Esophagus muscularis mucosa (tissue), 4 donors: ENCODE measurements around the gene KDM5A. TPM values are rescaled to one million over a fixed set of nuclear protein-coding genes. Genes with fewer than 3 reads are reported as not detected.

Source experiments
- DNase-seq: peaks from one replicate; pipeline ENCODE4 v3.0.0-alpha.2; 2017; ENCODE audit errors: extremely low spot score
- H3K27ac ChIP-seq, 4 donors: fragments of 200-600 bp; sonication (generic); replicated peaks in 1 of 4; 1 replicate in 3 of 4; 2 replicates in 1 of 4; pipeline ENCODE4 v1.5.1; 2016 to 2019; ENCODE audit warnings: mild to moderate bottlenecking in 1 of 4
- H3K27me3 ChIP-seq, 4 donors: fragments of 200-600 bp; sonication (generic); one replicate each; pipeline versions ENCODE4 v1.5.1 to v1.6.0; 2016 to 2019
- H3K36me3 ChIP-seq, 4 donors: fragments of 200-600 bp; sonication (generic); one replicate each; pipeline ENCODE4 v1.5.1; 2016 to 2019
- H3K4me1 ChIP-seq, 4 donors: fragments of 200-600 bp; sonication (generic); one replicate each; pipeline ENCODE4 v1.5.1; 2016 to 2019
- H3K4me3 ChIP-seq, 4 donors: fragments of 200-600 bp; sonication (generic); 1 replicate in 2 of 4; 2 replicates in 2 of 4; pipeline ENCODE4 v1.5.1; 2016 to 2019; ENCODE audit warnings: mild to moderate bottlenecking in 4 of 4, moderate library complexity in 1 of 4
- H3K9me3 ChIP-seq, 4 donors: fragments of 200-600 bp; sonication (generic); 1 replicate in 3 of 4; 2 replicates in 1 of 4; pipeline ENCODE4 v1.5.1; 2016 to 2019
- CTCF ChIP-seq, 3 experiments: fragments of 200-600 bp in 2 of 3; fragments of 450-650 bp in 1 of 3; sonication (generic) in 2 of 3; IDR thresholded peaks; one replicate each; pipeline ENCODE4 v1.5.1; 2017 to 2019; ENCODE audit warnings: antibody characterized with exemption in 3 of 3, mild to moderate bottlenecking in 2 of 3, moderate library complexity in 1 of 3
- EP300 ChIP-seq: sonication (generic); formaldehyde crosslinking; IDR thresholded peaks from one replicate; pipeline ENCODE4 v1.6.1; 2017; ENCODE audit warnings: antibody characterized with exemption
- POLR2A ChIP-seq: fragments of 450-650 bp; IDR thresholded peaks from one replicate; pipeline ENCODE4 v1.6.1; 2017; ENCODE audit warnings: antibody characterized with exemption, moderate library complexity, mild to moderate bottlenecking, low read depth
- POLR2AphosphoS5 ChIP-seq, 2 donors: sonication (generic); formaldehyde crosslinking; IDR thresholded peaks; one replicate each; pipeline ENCODE4 v1.6.1; 2017; ENCODE audit warnings: antibody characterized with exemption in 2 of 2
- WGBS: methylation state at CpG from one replicate; pipeline ENCODE4 v1.1.5; 2018; 5-methylcytosine and 5-hydroxymethylcytosine counted together
- intact Hi-C: fragments of 100-400 bp; cut with DNase I; formaldehyde crosslinking; loops from one replicate; pipeline ENCODE4 v1.15.1; 2023
- total RNA-seq, 4 donors: library from RNA; depleted of rRNA; stranded (reverse); fragments of >200 nt; gene quantifications; one replicate each; pipeline versions ENCODE4 v1.1.0 to v1.2.1, GENCODE V29; 2016

The KDM5A gene
- total RNA-seq, 4 donors from 2014 or later = 33.6 to 46.1 (median 39.1) TPM

DNA sequence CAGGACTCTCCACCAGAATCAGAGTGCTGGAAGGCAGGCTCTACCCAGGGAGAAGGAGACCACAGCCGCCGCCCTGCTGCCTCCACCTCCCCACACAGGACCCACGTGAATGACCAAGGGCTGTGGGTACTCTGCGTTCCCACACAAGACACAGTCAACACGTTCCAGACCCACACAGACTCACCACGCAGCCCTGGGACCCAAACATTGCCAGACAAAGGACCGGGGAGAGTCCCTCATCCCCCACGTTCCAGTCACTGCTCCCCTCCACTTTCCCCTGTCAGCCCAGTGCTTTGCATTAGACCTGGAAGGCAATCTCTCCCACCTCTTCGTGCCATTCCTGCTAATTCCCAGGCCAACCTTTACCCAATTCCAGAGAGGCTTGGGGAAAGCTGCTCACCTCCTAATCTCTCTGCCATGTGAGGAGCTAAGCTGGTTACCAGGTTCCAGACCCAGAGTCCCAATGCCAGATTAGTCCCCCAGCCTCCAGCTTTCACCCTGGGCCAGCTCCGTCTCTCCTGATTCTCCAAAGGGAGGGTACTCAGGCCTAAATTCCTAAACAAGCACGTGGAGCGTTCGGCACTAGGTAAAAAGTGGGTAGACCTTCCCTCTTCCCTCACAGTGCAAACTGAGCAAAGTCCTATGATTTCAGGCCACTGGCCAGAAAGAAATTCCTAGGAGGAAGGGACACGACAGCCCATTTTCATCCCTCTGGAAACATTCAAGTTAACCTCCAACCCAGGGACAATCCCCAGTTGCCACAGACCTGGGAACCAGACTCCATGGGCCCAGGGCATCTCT is 131.4 kb downstream of the KDM5A start:
- intact Hi-C loops = no loop called here
- TF ChIP-seq CTCF (IDR thresholded peaks at IDR 0.05) (no peak), POLR2AphosphoS5 (IDR thresholded peaks at IDR 0.05) (no peak), EP300 (no peak), POLR2A (no peak)
- no peaks in the 10 kb centered on the region for H3K9me3 ChIP-seq
- H3K4me3 ChIP-seq = no peak overlapping the region
- peaks cover 0 to 68% (median 3%) of the 10 kb centered on the region in 4 donors for H3K27me3 ChIP-seq
- WGBS = 66% methylated on average over 14 of the region's 14 CpGs
- no peak overlapping the region for H3K27ac ChIP-seq
- H3K36me3 ChIP-seq = no peaks in the 10 kb centered on the region
- DNase-seq = peak; percentile 70
- H3K4me1 ChIP-seq = no peaks in the 10 kb centered on the region

GRCh38 chr12:256958-257357 is 132.2 kb downstream of the KDM5A start:
- Histone ChIP-seq H3K36me3 (no peaks in the 10 kb centered on the region), H3K27ac (no peak overlapping the region), H3K9me3 (no peaks in the 10 kb centered on the region), H3K4me3 (no peak overlapping the region), H3K27me3 (peaks cover 0 to 66% (median 3%) of the 10 kb centered on the region in 4 donors), H3K4me1 (no peaks in the 10 kb centered on the region)
- no peak for DNase-seq
- TF ChIP-seq POLR2A = no peak
- no peak for TF ChIP-seq POLR2AphosphoS5 (IDR thresholded peaks at IDR 0.05)
- no peak for TF ChIP-seq EP300
- no peak for TF ChIP-seq CTCF (IDR thresholded peaks at IDR 0.05)
- 45% methylated on average over 3 of the region's 3 CpGs for WGBS
- intact Hi-C loops = no loop called here

GRCh38 chr12:256225-256624 is 132.9 kb downstream of the KDM5A start:
- 93% methylated on average over 6 of the region's 6 CpGs for WGBS

GRCh38 chr12:254912-255311 is 134.2 kb downstream of the KDM5A start:
- no peaks in the 10 kb centered on the region for H3K9me3 ChIP-seq
- no peaks in the 10 kb centered on the region for H3K4me1 ChIP-seq
- DNase-seq = peak; percentile 68
- intact Hi-C loops = no loop called here
- H3K27ac ChIP-seq = no peak overlapping the region
- TF ChIP-seq POLR2A (no peak), CTCF (IDR thresholded peaks at IDR 0.05) (no peak), POLR2AphosphoS5 (IDR thresholded peaks at IDR 0.05) (no peak), EP300 (no peak)
- no peaks in the 10 kb centered on the region for H3K36me3 ChIP-seq
- H3K4me3 ChIP-seq = no peak overlapping the region
- 84% methylated on average over 9 of the region's 9 CpGs for WGBS
- peaks cover 0 to 50% (median 3%) of the 10 kb centered on the region in 4 donors for H3K27me3 ChIP-seq

More at GRCh38 chr12:256225-256624, 132.9 kb downstream of the KDM5A start:
- Histone ChIP-seq H3K27ac (no peak overlapping the region), H3K9me3 (no peaks in the 10 kb centered on the region), H3K4me3 (no peak overlapping the region), H3K4me1 (no peaks in the 10 kb centered on the region), H3K27me3 (peaks cover 0 to 60% (median 3%) of the 10 kb centered on the region in 4 donors), H3K36me3 (no peaks in the 10 kb centered on the region)
- intact Hi-C loops = no loop called here
- TF ChIP-seq CTCF (IDR thresholded peaks at IDR 0.05) = no peak
- no peak for TF ChIP-seq POLR2A
- TF ChIP-seq EP300 = no peak
- TF ChIP-seq POLR2AphosphoS5 (IDR thresholded peaks at IDR 0.05) = no peak
- DNase-seq = peak; percentile 26

DNA sequence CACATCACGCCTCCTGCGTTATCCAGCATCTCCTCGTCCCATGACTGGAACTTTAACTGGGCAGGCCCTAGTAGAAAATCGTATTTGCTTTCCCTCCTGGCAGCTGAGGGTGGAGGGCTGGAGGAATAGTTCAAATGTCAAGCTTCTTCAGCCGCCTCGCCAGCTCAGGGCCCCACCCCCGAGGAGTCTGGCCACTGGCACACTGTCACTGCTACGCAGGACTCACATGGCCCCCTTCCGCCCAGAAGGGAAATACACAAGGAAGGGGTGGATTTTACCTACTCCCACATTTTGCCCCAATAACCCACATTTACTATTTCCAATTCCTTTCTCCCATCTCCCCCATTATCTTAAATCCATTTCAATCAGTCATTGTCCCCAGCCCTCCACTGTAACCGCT is 135.1 kb downstream of the KDM5A start:
- DNase-seq = peak; percentile 64
- WGBS = 78% methylated on average over 10 of the region's 10 CpGs
- no peaks in the 10 kb centered on the region for H3K36me3 ChIP-seq
- H3K4me1 ChIP-seq = no peaks in the 10 kb centered on the region
- H3K9me3 ChIP-seq = no peaks in the 10 kb centered on the region
- H3K27ac ChIP-seq = no peak overlapping the region
- intact Hi-C loops = no loop called here
- peaks cover 0 to 43% (median 0%) of the 10 kb centered on the region in 4 donors for H3K27me3 ChIP-seq
- TF ChIP-seq POLR2A (no peak), POLR2AphosphoS5 (IDR thresholded peaks at IDR 0.05) (no peak), CTCF (IDR thresholded peaks at IDR 0.05) (no peak), EP300 (no peak)
- H3K4me3 ChIP-seq = no peak overlapping the region
